Measurements from ENCODE around the gene RGS3.
A peak's percentile ranks its signal among the peaks of the same experiment; 100 is the strongest.
"Not testable (repeated sequence)": the region's sequence is repeated elsewhere in the genome, so short reads cannot be mapped to it uniquely, and the experiment has no call there.

The RGS3 gene

DNA sequence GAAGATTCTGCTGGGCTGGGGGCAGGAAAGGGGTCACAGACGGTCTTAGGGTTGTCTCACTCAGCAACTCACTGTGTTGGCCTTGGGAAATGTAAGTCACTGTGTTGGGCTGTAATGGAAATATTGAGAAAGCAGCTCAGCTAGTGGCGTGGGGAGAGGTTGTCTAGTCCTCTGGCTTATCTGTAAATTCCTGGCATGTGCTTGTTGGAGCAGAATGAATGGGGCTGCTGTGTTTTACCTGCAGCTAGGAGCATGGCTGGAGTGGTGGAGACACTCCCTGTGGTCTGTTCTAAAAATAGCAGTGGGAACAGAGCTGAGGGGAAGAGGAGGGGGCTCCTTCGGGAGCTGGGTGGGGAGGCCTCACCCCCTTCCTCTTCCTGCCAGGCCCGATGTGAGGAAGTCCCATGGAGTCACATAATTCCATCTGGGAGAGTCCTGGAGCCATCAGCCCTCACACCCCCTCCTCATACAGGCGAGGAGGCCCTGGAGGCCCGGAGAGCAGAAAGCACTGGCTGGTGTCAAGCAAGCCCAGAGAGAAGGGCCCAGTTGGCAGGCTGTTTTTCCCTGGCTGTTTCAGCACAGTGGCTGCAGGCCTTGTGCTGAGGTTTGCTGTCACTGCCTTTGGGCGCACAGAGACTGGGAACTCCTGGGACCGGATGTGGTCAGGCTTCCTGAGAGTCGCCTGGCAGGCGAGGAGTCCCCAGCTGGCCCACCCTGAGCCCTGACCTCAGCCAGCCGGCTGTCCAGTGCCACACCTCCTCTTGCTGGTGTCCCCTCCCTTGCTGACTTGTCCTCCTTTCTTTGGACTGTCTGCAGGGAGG is 84.9 kb downstream of the RGS3 start:
- no peak for DNase-seq (ENCODE audit: low read depth)

DNA sequence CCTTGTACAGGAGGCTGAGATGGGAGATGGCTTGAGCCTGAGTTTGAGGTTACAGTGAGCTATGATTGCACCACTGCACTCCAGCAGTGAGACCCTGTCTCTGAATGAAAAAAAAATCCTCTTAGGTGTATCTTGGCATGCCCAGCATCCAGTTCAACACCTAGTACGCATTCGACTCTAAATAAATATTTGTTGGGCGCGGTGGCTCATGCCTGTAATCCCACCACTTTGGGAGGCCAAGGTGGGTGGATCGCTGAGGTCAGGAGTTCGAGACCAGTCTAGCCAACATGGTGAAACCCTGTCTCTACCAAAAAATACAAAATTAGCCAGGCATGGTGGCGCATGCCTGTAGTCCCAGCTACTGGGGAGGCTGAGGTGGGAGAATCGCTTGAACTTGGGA is 86.4 kb downstream of the RGS3 start:
- DNase-seq (ENCODE audit: low read depth) = not testable (repeated sequence)

- no peak for DNase-seq (ENCODE audit: low read depth)
Observed at GRCh38 chr9:113556877-113557593, 93.5 kb downstream of the RGS3 start.

DNA sequence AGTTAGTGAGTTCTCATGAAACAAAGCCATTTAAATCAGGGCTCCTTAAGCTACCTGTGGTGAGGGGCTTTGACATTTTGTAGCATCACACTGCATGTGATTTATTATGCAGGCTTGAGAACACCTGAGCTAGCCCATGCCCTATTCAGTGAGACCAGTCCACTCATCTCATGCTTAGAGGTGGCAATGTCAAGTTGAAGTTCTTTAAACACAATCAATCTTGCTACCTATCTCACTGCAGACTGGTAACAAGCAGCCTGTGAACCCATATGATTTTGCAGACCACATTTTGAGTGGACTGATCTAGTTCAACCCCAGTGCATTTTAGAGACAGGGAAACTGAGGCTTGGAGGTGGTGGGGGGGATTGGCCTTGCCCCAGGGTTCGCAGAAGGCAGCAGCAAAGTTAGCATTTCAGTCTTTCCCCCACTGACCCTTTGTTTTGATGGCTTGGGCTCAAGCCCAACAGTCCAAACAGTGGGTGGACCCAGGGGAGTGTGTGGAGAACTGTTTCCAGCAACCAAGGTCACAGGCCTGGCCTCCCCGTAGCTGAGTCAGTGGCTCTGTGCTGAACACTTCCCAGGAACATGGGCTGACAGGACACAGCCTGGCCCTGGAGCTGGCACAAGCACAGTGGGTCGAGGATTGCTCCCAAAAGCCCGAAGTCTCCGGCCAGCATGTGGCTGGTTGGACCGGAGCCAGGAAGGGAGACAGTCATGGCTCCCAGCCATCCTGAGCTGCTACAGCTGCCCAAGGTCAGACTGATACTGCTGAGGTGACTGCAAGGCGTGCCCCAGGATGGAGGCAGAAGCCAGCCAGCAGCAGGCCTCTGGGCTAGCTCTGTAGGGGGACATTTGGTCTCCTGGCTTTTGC is 95.3 kb downstream of the RGS3 start:
- DNase-seq (ENCODE audit: low read depth) = peak; percentile 72

DNA sequence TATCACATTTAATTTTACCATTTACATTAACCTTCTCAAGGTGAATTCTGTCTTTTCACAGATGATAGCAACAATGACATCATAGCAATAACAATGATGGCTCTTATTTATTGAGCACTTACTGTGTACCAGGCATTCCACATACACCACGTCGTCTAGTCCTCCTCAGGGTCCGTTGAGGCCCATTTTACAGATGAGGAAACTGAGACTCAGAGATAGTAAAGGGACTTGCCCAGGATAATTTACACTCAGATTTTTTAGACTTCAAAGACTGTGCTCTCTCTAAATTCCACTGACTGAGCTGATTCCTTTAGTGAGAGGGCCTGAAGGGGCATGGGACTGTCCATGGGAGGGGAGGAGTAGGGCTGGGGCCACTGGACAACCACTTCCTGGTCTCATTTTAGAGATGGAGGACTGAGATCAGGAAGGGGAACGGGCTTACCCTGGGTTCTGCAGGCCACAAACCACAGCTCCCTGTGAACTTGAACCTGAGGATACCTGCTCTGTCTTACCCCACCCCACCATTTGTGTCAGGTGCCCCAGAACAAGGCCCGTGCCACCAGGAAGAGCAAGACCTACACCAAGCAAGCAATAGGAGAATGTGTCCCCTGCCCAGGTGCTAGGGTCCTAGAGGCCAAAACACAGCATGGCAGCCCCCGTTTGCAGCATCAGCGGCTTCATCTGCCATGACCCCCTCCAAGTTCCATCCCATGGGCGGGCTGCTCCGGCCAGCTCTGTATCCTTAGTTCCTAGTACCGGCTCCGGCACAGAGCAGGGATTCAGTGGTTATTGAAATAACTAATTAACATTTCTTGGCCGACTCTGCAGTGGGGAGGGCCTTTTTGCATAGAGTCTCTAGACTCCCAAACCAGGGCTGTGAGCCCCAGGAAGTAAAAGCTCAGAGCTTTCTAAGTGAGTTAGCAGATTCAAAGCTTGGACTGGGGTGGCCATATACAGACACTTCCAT is 96.6 kb downstream of the RGS3 start:
- no peak for DNase-seq (ENCODE audit: low read depth)

DNA sequence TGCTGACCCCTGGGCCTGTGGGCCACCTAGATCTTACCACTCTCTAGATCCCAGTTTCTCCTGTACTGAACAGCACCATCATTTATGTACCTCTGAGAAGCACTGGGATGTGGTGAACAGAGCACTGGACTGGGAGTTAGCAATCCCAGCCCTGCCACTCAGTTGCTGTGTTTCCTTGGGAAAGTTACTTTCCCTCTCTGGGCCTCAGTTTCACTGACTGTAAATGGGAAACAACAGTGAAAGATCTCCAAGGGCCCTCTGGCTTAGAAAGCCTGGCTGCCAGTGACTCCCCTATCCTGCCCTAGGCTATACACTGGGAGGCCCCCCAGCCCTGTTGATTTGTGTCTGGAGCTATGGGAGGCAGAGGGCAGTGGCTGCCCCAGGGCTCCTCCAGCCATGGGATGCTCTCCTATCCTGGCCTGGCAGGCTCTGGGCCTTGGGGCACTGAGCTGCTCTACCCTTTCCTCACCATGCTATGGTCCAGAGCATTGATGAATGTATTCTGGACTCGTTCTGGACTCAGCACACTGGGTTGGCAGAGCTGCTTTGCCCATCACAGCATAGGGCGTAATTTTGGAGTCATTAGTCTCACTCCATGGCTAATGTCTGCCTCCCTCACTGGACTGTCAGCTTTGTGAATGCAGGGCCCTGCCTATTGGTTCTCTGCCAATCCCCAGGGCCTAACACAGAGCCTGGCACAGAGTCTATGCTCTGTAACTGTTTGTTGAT is 99.3 kb downstream of the RGS3 start:
- DNase-seq (ENCODE audit: low read depth) = no peak

GRCh38 chr9:113563826-113564497 is 100.4 kb downstream of the RGS3 start:
- DNase-seq (ENCODE audit: low read depth) = no peak

GRCh38 chr9:113564498-113565237 is 101.1 kb downstream of the RGS3 start:
- peak; percentile 60 for DNase-seq (ENCODE audit: low read depth)

DNA sequence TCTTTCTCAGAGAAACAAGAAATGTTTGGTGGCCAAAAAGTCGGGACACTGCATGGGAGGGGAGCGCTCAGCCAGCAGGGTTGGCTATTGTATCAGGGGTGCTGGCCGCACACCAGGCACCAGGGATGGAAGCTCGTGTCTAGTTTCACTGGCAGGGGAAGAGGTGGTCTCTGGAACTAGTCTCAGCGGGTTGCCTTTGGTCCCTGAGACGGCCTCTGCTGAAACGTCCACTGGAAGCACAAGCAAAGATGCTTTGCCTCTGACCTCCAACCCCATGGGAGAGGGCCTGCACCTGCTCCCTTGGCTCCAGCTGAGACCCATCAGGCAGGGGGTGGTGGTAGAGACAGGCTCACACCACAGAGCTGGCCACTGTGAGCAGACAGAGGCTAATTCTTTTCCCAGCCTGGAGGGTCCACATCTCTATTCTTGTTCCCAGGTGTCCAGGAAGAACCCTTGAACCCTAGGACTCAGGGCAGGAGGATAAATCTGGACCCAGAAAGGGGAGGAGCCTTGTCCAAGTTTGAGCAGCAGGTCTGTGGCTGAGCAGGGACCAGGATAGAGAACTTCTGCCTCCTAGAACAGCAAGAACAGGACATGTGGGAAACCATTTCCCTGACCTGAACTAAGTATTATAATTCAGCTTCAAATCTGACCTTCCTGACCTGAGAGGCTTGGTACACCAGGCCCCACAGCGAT is 102.6 kb downstream of the RGS3 start:
- no peak for DNase-seq (ENCODE audit: low read depth)

DNA sequence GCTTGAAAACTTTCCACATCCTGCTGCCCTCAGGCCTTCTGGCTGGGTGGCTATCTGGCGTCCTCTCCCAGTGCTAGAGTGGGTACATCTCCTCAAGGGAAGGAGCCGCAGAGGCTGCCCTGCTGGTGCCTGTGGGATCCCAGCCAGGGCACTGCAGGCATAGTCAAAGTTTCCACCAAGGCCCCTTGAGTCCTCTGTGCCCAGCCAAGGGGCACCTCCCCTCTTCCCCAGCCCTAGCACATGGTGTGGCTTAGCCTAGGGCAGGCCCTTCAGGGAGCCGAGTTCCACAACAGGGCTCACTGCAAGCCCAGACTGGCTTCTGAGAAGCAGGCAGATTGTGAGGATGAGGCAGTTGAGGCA is 103.2 kb downstream of the RGS3 start:
- DNase-seq (ENCODE audit: low read depth) = no peak

- no peak for DNase-seq (ENCODE audit: low read depth)
Observed at GRCh38 chr9:113567361-113568080, 104.0 kb downstream of the RGS3 start.

- DNase-seq (ENCODE audit: low read depth) = no peak
Observed at GRCh38 chr9:113568081-113568435, 104.5 kb downstream of the RGS3 start.

- DNase-seq (ENCODE audit: low read depth) = no peak
Observed at GRCh38 chr9:113568571-113569321, 105.2 kb downstream of the RGS3 start.

DNA sequence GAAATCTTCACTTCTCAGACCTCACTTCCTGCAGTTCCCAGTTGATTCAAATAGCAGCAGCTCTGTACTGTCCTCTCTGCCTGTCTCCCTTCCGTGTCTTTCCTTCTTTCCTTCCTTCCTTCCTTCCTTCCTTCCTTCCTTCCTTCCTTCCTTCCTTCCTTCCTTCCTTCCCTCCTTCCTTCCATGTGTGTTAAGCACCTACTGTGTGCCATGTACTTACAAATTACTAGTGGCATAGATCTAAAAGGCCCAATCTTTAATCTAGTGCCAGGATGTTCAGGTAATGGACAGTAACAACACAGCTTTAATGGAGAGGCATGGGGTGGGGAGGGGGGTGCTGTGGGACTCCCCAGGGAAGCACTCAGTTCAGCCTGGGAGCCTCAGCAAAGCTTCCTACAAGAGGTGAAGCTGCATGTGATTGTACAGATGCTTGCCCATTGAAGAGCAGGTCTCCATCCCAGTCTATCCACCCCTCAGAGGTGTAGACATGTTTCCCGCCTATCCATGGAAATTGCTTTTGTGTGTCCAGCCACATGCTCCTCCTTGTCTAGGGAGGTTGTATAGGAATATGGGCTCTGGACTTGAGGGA is 106.0 kb downstream of the RGS3 start:
- no peak for DNase-seq (ENCODE audit: low read depth)

DNA sequence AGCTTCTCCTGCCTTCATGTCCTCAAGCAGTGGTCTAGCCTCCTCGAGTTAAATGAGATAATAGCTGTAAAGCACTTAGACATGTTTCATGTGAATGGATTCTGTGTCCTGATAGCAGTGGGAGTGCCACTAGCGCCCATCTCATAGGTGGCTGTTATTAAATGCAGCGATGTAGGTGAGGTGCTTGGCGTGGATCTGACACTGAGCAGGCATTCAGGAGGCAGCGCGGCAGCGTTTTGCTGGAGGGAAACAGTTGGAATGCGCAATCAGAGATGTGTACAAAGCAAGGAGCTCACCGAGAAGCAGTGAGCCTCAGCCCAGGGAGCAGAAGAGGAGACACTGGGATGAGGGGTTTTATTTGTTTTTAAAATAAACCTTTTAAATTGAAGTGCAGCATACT is 106.6 kb downstream of the RGS3 start:
- DNase-seq (ENCODE audit: low read depth) = no peak

GRCh38 chr9:113570749-113571711 is 107.5 kb downstream of the RGS3 start:
- DNase-seq (ENCODE audit: low read depth) = no peak
